ENCODE results near the gene ZC3H12D.

Gene ZC3H12D

GRCh38 chr6:149473080-149474052 is 11.4 kb downstream of the ZC3H12D start:
- no peak for TF ChIP-seq ZFX (IDR thresholded peaks at IDR 0.05)
- no peak overlapping the region for H3K27ac ChIP-seq

GRCh38 chr6:149472241-149472640 is 12.6 kb downstream of the ZC3H12D start:
- no peak for TF ChIP-seq ZFX (IDR thresholded peaks at IDR 0.05)
- TF ChIP-seq CTCF (conservative IDR thresholded peaks at IDR 0.05), result no peak
- no peak overlapping the region for H3K27ac ChIP-seq

GRCh38 chr6:149471801-149472200 is 13.0 kb downstream of the ZC3H12D start:
- no peak for TF ChIP-seq CTCF (conservative IDR thresholded peaks at IDR 0.05)
- TF ChIP-seq ZFX (IDR thresholded peaks at IDR 0.05), result no peak
- no peak overlapping the region for H3K27ac ChIP-seq

GRCh38 chr6:149470948-149471347 is 13.9 kb downstream of the ZC3H12D start:
- TF ChIP-seq ZFX (IDR thresholded peaks at IDR 0.05), result no peak
- no peak for TF ChIP-seq CTCF (conservative IDR thresholded peaks at IDR 0.05)
- H3K27ac ChIP-seq, result no peak overlapping the region

GRCh38 chr6:149468179-149468578 is 16.6 kb downstream of the ZC3H12D start:
- H3K27ac ChIP-seq, result no peak overlapping the region
- TF ChIP-seq ZFX (IDR thresholded peaks at IDR 0.05), result no peak
- no peak for TF ChIP-seq CTCF (conservative IDR thresholded peaks at IDR 0.05)

GRCh38 chr6:149467265-149467664 is 17.5 kb downstream of the ZC3H12D start:
- TF ChIP-seq CTCF (conservative IDR thresholded peaks at IDR 0.05) (no peak), ZFX (IDR thresholded peaks at IDR 0.05) (no peak)
- no peak overlapping the region for H3K27ac ChIP-seq

- TF ChIP-seq ZFX (IDR thresholded peaks at IDR 0.05), result no peak
- no peak for TF ChIP-seq CTCF (conservative IDR thresholded peaks at IDR 0.05)
- no peak overlapping the region for H3K27ac ChIP-seq
Observed at GRCh38 chr6:149464411-149464810, 20.4 kb downstream of the ZC3H12D start.

All from C4-2B (cell line).